GM23338 (cell line): ENCODE measurements around the gene ZNF546.

Experiments
- CREB1 ChIP-seq: fragments of 250-450 bp; sonication (Bioruptor Pico); IDR thresholded peaks from 2 replicates; pipeline ENCODE4 v1.5.0; 2020; ENCODE audit warnings: low read depth, mild to moderate bottlenecking, moderate library complexity
- CTCF ChIP-seq, 2 experiments: fragments of 200-600 bp in 1 of 2; sonication (generic) in 1 of 2; conservative IDR thresholded peaks; 2 replicates each; pipeline versions ENCODE4 v1.5.1 to v1.6.1; 2016 to 2017; ENCODE audit warnings: antibody characterized with exemption in 2 of 2, low read depth in 2 of 2, mild to moderate bottlenecking in 2 of 2, moderate library complexity in 1 of 2
- EZH2 ChIP-seq: fragments of 200-600 bp; sonication (generic); IDR thresholded peaks from one replicate; pipeline ENCODE4 v1.8.0; 2017; ENCODE audit warnings: antibody characterized with exemption, mild to moderate bottlenecking, low read depth; ENCODE audit not compliant: unreplicated experiment
- EZH2phosphoT487 ChIP-seq: fragments of 200-600 bp; sonication (generic); IDR thresholded peaks from one replicate; pipeline ENCODE4 v1.8.1; 2018; ENCODE audit warnings: antibody characterized with exemption; ENCODE audit not compliant: unreplicated experiment
- NANOG ChIP-seq: IDR thresholded peaks from 2 replicates; pipeline ENCODE4 v1.6.1; 2016; ENCODE audit warnings: antibody characterized with exemption, borderline replicate concordance
- POLR2AphosphoS5 ChIP-seq: IDR thresholded peaks from 2 replicates; pipeline ENCODE4 v1.6.1; 2016; ENCODE audit warnings: antibody characterized with exemption, low read depth
- REST ChIP-seq: IDR thresholded peaks from one replicate; pipeline ENCODE4 v1.6.1; 2018; ENCODE audit warnings: antibody characterized with exemption; ENCODE audit not compliant: unreplicated experiment
- STAT1 ChIP-seq: IDR thresholded peaks from one replicate; pipeline ENCODE4 v1.6.1; 2016; ENCODE audit warnings: antibody characterized with exemption; ENCODE audit not compliant: unreplicated experiment
- ZNF114 ChIP-seq: fragments of 250-450 bp; sonication (Bioruptor Pico); IDR thresholded peaks from 2 replicates; pipeline ENCODE4 v1.5.0; 2020; ENCODE audit warnings: mild to moderate bottlenecking, moderate library complexity
- TF ChIP-seq, protein P1 (sequence below): IDR thresholded peaks from 2 replicates; pipeline ENCODE4 v1.6.1; 2016; ENCODE audit warnings: antibody characterized with exemption
- TF ChIP-seq, protein P2 (sequence below): fragments of 250-450 bp; sonication (Bioruptor Pico); IDR thresholded peaks from 2 replicates; pipeline ENCODE4 v1.5.0; 2020; ENCODE audit warnings: mild to moderate bottlenecking, moderate library complexity

DNA sequence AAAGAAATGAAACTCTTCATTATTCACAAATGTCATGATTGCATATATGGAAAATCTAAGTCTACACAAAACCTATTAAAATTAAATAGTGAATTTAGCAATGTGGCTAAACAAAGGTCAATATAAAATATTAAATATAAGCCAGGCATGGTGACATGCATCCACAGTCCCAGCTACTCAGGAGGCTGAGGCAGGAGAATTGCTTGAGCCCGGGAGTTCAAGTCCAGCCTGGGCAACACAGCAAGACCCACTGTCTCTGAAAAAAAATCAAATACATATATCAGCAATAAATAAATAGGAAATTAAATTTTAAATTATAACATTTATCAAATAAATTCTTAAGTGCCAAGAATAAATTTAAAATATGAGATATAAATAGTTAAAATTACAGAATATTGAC, 14.0 kb upstream of the ZNF546 start:
- TF ChIP-seq ZNF114: no peak
- no peak for TF ChIP-seq CTCF (conservative IDR thresholded peaks at IDR 0.05; ENCODE audit: low read depth in 2 of 2)
- no peak for TF ChIP-seq STAT1
- no peak for TF ChIP-seq EZH2
- TF ChIP-seq EZH2phosphoT487: no peak
- no peak for TF ChIP-seq POLR2AphosphoS5
- no peak for TF ChIP-seq REST
- TF ChIP-seq, protein P1, sequence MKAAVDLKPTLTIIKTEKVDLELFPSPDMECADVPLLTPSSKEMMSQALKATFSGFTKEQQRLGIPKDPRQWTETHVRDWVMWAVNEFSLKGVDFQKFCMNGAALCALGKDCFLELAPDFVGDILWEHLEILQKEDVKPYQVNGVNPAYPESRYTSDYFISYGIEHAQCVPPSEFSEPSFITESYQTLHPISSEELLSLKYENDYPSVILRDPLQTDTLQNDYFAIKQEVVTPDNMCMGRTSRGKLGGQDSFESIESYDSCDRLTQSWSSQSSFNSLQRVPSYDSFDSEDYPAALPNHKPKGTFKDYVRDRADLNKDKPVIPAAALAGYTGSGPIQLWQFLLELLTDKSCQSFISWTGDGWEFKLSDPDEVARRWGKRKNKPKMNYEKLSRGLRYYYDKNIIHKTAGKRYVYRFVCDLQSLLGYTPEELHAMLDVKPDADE: no peak
- no peak for TF ChIP-seq NANOG
- no peak for TF ChIP-seq CREB1 (CRISPR knock-in tag)
- TF ChIP-seq, protein P2, sequence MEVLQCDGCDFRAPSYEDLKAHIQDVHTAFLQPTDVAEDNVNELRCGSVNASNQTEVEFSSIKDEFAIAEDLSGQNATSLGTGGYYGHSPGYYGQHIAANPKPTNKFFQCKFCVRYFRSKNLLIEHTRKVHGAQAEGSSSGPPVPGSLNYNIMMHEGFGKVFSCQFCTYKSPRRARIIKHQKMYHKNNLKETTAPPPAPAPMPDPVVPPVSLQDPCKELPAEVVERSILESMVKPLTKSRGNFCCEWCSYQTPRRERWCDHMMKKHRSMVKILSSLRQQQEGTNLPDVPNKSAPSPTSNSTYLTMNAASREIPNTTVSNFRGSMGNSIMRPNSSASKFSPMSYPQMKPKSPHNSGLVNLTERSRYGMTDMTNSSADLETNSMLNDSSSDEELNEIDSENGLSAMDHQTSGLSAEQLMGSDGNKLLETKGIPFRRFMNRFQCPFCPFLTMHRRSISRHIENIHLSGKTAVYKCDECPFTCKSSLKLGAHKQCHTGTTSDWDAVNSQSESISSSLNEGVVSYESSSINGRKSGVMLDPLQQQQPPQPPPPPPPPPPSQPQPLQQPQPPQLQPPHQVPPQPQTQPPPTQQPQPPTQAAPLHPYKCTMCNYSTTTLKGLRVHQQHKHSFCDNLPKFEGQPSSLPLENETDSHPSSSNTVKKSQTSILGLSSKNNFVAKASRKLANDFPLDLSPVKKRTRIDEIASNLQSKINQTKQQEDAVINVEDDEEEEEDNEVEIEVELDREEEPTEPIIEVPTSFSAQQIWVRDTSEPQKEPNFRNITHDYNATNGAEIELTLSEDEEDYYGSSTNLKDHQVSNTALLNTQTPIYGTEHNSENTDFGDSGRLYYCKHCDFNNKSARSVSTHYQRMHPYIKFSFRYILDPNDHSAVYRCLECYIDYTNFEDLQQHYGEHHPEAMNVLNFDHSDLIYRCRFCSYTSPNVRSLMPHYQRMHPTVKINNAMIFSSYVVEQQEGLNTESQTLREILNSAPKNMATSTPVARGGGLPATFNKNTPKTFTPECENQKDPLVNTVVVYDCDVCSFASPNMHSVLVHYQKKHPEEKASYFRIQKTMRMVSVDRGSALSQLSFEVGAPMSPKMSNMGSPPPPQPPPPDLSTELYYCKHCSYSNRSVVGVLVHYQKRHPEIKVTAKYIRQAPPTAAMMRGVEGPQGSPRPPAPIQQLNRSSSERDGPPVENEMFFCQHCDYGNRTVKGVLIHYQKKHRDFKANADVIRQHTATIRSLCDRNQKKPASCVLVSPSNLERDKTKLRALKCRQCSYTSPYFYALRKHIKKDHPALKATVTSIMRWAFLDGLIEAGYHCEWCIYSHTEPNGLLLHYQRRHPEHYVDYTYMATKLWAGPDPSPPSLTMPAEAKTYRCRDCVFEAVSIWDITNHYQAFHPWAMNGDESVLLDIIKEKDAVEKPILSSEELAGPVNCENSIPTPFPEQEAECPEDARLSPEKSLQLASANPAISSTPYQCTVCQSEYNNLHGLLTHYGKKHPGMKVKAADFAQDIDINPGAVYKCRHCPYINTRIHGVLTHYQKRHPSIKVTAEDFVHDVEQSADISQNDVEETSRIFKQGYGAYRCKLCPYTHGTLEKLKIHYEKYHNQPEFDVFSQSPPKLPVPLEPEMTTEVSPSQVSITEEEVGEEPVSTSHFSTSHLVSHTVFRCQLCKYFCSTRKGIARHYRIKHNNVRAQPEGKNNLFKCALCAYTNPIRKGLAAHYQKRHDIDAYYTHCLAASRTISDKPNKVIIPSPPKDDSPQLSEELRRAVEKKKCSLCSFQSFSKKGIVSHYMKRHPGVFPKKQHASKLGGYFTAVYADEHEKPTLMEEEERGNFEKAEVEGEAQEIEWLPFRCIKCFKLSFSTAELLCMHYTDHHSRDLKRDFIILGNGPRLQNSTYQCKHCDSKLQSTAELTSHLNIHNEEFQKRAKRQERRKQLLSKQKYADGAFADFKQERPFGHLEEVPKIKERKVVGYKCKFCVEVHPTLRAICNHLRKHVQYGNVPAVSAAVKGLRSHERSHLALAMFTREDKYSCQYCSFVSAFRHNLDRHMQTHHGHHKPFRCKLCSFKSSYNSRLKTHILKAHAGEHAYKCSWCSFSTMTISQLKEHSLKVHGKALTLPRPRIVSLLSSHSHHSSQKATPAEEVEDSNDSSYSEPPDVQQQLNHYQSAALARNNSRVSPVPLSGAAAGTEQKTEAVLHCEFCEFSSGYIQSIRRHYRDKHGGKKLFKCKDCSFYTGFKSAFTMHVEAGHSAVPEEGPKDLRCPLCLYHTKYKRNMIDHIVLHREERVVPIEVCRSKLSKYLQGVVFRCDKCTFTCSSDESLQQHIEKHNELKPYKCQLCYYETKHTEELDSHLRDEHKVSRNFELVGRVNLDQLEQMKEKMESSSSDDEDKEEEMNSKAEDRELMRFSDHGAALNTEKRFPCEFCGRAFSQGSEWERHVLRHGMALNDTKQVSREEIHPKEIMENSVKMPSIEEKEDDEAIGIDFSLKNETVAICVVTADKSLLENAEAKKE (CRISPR knock-in tag): no peak
